OCI-LY3 (cell line): ENCODE measurements around the gene EMC10.

Experiments
- H2AFZ ChIP-seq: fragments of 200-600, 300-600 bp; shearing (Covaris generic); 2 replicates; pipeline ENCODE4 v1.6.0; 2014; ENCODE audit warnings: antibody characterized with exemption, low read depth, low read length
- H3K27ac ChIP-seq: fragments of 200-600, 300-600 bp; sonication (generic); 2 replicates; pipeline ENCODE4 v1.5.1; 2014; ENCODE audit warnings: mild to moderate bottlenecking, low read length, moderate library complexity, mixed read lengths
- H3K27me3 ChIP-seq: fragments of 200-600, 300-600 bp; sonication (generic); 2 replicates; pipeline ENCODE4 v1.6.1; 2014; ENCODE audit warnings: low read depth, low read length, mixed read lengths
- H3K36me3 ChIP-seq: fragments of 200-600, 300-600 bp; sonication (generic); replicated peaks from 2 replicates; pipeline ENCODE3; 2014; ENCODE audit warnings: low read depth, low read length, mixed read lengths
- H3K4me1 ChIP-seq: fragments of 300-600, 200-600 bp; sonication (generic); 2 replicates; pipeline ENCODE4 v1.6.1; 2014; ENCODE audit warnings: low read length, mixed read lengths
- H3K4me2 ChIP-seq: fragments of 200-600, 300-600 bp; sonication (generic); 2 replicates; pipeline ENCODE4 v1.6.1; 2014; ENCODE audit warnings: low read length, mixed read lengths
- H3K4me3 ChIP-seq: fragments of 300-600, 200-600 bp; sonication (generic); 2 replicates; pipeline ENCODE4 v1.5.1; 2014; ENCODE audit warnings: antibody characterized with exemption, mild to moderate bottlenecking, low read length, moderate library complexity
- H3K79me2 ChIP-seq: fragments of 300-600, 200-600 bp; shearing (Covaris generic); 2 replicates; pipeline ENCODE4 v1.6.1; 2014; ENCODE audit warnings: mild to moderate bottlenecking, low read length, mixed read lengths
- H3K9ac ChIP-seq: fragments of 300-600, 200-600 bp; shearing (Covaris generic); 2 replicates; pipeline ENCODE4 v1.6.0; 2014; ENCODE audit warnings: mild to moderate bottlenecking, low read length, moderate library complexity
- H3K9me3 ChIP-seq: fragments of 200-600, 300-600 bp; shearing (Covaris generic); 2 replicates; pipeline ENCODE4 v1.6.1; 2014; ENCODE audit warnings: low read length, mixed read lengths; ENCODE audit not compliant: insufficient read depth
- H4K20me1 ChIP-seq: fragments of 200-600, 300-600 bp; sonication (generic); 2 replicates; pipeline ENCODE4 v1.6.1; 2016; ENCODE audit warnings: low read length, mixed read lengths; ENCODE audit not compliant: insufficient read depth
- EZH2phosphoT487 ChIP-seq: fragments of 200-600 bp; shearing (Covaris generic); IDR thresholded peaks from 2 replicates; pipeline ENCODE4 v1.6.1; 2018; ENCODE audit warnings: antibody characterized with exemption, mixed run types, low read depth
- TF ChIP-seq, protein P1 (sequence below): fragments of 200-600, 300-600 bp; sonication (generic); IDR thresholded peaks from 2 replicates; pipeline ENCODE4 v1.5.1; 2014; ENCODE audit warnings: antibody characterized with exemption, low read length, low read depth

EMC10 gene

DNA sequence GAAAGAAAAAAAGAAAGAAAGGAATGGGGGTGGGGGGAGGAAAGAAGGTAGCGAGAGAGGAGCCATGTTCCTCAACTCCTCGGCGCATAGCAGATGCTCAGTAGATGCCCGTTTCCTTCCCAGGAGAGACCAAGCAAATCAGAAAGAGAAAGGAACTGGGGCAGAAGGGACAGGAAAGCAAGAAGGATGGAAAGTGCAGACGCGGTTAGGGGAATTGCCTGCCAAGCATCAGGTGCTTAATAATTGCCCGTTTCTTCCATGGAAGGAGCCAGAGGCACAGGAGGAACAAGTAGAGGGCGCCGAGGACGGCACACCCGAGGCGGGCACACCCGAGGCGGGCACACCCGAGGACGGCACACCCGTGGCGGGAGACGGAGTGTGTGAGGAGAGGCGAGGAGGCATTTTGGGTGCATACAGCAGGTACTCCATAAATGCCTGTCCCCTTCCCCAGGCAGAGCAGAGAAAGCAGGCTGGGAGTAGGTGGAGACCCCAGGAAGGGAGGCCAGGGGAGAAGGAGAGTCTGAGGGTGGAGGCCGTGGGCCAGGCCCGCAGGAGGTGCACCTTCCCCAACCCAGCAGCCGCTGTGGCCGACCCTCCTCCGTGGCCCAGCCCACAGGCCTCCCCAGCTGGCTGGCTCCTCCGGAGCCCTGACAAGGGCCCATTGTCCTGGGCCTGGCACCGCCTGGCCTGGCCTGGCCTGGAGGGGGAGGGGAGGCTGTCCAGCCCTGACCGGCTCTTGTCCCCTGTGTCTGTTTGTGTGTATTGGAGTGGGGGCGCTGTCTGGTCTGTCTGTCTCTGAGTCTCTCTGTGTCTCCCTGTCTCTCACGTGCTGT lies 20.1 kb downstream of the EMC10 start:
- Histone ChIP-seq H3K79me2 (no peaks in the 10 kb centered on the region), H2AFZ (no peak overlapping the region), H3K4me1 (no peaks in the 10 kb centered on the region), H3K4me3 (no peak overlapping the region), H4K20me1 (no peaks in the 10 kb centered on the region), H3K27me3 (peaks cover 6% of the 10 kb centered on the region), H3K9me3 (no peaks in the 10 kb centered on the region), H3K27ac (no peak overlapping the region), H3K9ac (no peak overlapping the region), H3K36me3 (no peaks in the 10 kb centered on the region), H3K4me2 (no peak overlapping the region)
- TF ChIP-seq EZH2phosphoT487 = no peak
- TF ChIP-seq, protein P1, sequence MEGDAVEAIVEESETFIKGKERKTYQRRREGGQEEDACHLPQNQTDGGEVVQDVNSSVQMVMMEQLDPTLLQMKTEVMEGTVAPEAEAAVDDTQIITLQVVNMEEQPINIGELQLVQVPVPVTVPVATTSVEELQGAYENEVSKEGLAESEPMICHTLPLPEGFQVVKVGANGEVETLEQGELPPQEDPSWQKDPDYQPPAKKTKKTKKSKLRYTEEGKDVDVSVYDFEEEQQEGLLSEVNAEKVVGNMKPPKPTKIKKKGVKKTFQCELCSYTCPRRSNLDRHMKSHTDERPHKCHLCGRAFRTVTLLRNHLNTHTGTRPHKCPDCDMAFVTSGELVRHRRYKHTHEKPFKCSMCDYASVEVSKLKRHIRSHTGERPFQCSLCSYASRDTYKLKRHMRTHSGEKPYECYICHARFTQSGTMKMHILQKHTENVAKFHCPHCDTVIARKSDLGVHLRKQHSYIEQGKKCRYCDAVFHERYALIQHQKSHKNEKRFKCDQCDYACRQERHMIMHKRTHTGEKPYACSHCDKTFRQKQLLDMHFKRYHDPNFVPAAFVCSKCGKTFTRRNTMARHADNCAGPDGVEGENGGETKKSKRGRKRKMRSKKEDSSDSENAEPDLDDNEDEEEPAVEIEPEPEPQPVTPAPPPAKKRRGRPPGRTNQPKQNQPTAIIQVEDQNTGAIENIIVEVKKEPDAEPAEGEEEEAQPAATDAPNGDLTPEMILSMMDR = no peak

- TF ChIP-seq EZH2phosphoT487 = no peak
- TF ChIP-seq, protein P1 = no peak
- no peak overlapping the region for H3K4me3 ChIP-seq
- H3K27me3 ChIP-seq = peaks cover 6% of the 10 kb centered on the region
- no peak overlapping the region for H3K27ac ChIP-seq
- no peaks in the 10 kb centered on the region for H3K9me3 ChIP-seq
- no peaks in the 10 kb centered on the region for H4K20me1 ChIP-seq
- no peak overlapping the region for H3K9ac ChIP-seq
- H3K4me2 ChIP-seq = no peak overlapping the region
- no peaks in the 10 kb centered on the region for H3K79me2 ChIP-seq
- no peaks in the 10 kb centered on the region for H3K4me1 ChIP-seq
- no peak overlapping the region for H2AFZ ChIP-seq
- no peaks in the 10 kb centered on the region for H3K36me3 ChIP-seq
Observed at GRCh38 chr19:50497022-50497405, 20.7 kb downstream of the EMC10 start.

DNA sequence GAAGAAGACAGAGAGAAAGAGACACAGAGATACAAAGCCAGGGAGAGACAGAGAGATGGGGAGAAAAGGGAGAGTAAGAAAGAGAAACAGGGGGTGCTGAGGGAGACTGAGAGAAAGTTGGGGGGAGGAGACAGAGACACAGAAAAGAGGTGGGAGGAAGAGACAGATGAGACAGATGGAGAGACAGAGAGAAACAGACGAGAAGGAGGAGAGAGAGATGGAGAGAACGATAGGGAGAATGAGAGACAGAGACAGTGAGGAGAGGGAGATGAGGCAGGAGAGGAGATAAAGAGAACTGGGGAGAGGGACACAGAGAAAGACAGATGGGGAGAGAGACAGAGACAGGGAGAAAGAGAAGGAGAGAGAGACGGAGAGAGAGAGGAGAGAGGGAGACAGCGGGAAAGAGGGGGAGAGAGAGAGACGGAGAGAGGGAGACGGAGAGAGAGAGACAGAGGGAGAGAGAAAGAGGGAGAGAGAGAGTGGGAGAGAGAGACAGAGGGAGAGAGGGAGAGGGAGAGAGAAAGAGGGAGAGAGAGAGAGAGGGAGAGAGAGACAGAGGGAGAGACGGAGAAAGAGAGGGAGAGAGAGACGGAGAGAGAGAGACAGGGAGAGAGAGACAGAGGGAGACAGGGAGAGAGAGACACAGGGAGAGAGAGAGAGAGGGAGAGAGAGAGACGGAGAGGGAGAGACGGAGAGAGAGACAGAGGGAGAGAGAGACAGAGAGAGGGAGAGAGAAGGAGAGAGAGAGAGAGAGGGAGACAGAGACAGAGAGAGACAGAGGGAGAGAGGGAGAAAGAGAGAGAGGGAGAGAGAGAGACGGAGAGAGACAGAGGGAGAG lies 22.1 kb downstream of the EMC10 start:
- H2AFZ ChIP-seq = no peak overlapping the region
- TF ChIP-seq, protein P1 = no peak
- no peak for TF ChIP-seq EZH2phosphoT487
- no peak overlapping the region for H3K9ac ChIP-seq
- no peak overlapping the region for H3K27ac ChIP-seq
- no peaks in the 10 kb centered on the region for H3K79me2 ChIP-seq
- H3K4me3 ChIP-seq = no peak overlapping the region
- H3K27me3 ChIP-seq = peaks cover 6% of the 10 kb centered on the region
- H3K9me3 ChIP-seq = no peaks in the 10 kb centered on the region
- no peak overlapping the region for H3K4me2 ChIP-seq
- H3K36me3 ChIP-seq = no peaks in the 10 kb centered on the region
- H4K20me1 ChIP-seq = no peaks in the 10 kb centered on the region
- no peaks in the 10 kb centered on the region for H3K4me1 ChIP-seq
